Stimulated activated CD8-positive, alpha-beta memory T cell treated with anti-CD3 and anti-CD28 coated beads, Interleukin-15, amount 100 ng/mL, for 4 hours (primary cell): ENCODE data around the gene ABCC5.
"Not testable (repeated sequence)": the region's sequence is repeated elsewhere in the genome, so short reads cannot be mapped to it uniquely, and the experiment has no call there.

ENCODE experiments used
- DNase-seq, 2 donors: peaks; one replicate each; pipeline ENCODE4 v3.0.0-alpha.2; 2020; ENCODE audit warnings: low read depth in 2 of 2

The ABCC5 gene

DNA sequence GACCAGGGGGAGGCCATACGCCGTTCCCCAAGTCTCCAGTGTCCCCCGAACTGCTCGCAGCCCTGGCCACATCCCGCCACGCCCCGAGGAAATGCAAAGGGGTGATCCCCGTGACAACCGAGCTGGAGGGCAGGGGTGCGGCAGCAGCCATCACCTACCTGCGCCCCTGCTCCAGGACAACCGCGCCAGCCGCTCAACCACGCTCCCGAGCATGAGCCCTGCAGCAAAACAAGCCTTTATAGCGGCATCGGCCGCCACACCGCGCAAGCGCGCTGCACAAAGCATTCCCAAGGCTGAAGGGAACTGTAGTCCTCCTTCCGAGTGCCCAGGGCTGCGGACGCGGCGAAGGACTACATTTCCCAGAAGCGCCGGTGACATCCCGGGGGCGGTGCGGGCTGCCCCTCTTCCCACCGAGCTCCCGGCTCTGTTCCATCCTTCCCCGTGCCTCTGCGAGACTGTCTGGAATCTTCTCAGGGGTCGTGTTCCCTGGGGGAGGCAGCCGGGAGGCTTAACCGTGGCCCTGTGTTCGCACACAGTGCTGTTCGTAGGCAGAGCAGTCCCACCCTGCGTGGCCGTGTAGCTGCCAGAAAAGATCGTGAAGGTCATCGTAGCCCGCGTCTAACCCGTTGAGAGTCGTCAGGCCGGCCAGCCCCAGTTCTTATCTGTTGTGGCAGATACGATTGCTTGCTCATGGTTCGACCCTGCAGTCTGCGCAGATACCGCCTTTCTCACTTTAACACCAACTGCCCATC, at the start of gene ABCC5:
ABCC5 (minus strand) TSS at position 213 of the 752 bp plus-strand sequence. CDS start 3,492 bp downstream, outside the sequence.
- peak; percentile 69 for DNase-seq

DNA sequence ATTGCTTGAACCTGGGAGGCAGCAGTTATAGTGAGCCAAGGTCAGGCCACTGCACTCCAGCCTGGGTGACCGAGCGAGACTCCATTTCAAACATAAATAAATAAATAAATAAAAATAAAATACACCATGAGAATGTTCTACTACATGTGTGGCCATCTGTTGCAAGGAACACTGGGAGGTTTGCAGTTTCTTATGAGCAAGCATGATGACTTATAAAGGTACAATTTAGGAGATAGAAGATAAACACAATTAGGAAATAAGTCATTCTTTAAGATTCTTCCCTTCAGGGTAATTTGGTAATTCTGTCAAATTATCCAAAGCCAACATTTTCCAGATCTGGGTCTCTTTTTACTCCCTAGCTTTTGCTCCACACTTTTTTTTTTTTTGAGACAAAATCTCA, 48.5 kb upstream of the ABCC5 start:
- DNase-seq = no peak

- no peak for DNase-seq
Observed at GRCh38 chr3:184062637-184063036, 45.0 kb upstream of the ABCC5 start.

DNA sequence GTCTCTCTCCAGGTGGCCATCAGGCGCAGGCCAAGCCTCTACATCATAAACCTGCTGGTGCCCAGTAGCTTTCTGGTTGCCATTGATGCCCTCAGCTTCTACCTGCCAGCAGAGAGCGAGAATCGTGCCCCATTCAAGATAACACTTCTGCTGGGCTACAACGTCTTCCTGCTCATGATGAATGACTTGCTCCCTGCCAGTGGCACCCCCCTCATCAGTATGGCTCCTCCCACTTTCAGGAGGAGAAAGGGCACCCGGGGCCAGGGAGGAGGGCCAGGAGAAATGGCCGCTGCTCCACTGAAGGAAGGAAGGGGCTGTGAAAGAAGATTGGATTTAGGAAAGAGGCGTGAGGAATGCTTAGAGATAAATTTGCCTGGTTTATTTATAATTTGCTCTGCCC, 41.7 kb upstream of the ABCC5 start:
- no peak for DNase-seq

DNA sequence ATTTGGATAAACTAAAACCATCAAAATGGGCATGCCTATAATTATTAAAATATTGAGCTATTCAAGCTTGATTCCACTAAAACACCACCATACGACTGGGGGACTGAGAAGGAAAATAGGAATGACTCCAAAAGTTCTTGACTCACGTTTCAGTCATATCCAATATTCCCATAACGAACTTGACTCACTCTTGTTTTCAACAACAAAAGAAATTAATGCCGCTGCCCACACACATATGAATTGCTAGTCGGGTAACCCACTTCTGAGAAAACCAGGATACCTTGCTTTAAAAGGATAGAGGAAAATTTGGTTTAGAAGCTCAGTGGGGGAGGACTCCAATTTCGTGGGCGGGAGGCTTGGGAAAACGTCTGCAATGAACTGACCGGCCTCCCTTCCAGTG, 40.3 kb upstream of the ABCC5 start:
- no peak for DNase-seq

DNA sequence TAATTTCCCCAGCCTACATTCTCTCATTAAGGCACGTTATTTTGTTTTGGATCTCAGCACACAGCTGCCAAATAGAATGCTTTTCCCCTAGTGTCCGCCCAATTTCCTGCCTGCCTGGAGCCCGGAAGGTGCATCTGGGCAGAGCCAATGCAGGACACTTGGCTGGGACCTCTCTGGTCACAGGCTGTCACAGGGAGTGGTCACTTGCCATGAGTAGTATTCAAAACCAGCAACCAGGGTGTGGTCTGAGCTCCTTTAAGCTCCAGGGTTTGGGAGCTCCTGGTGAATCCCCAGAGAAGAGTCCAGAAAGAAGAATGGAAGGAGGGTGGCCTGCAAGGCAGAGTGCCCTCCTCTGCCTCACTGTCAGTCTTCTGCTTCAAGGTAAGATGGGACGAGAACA, 35.1 kb upstream of the ABCC5 start, which contains the start of gene HTR3C:
HTR3C (plus strand) TSS at position 281 of the 400 bp plus-strand sequence; CDS start at position 315, 34 bp downstream.
- no peak for DNase-seq

DNA sequence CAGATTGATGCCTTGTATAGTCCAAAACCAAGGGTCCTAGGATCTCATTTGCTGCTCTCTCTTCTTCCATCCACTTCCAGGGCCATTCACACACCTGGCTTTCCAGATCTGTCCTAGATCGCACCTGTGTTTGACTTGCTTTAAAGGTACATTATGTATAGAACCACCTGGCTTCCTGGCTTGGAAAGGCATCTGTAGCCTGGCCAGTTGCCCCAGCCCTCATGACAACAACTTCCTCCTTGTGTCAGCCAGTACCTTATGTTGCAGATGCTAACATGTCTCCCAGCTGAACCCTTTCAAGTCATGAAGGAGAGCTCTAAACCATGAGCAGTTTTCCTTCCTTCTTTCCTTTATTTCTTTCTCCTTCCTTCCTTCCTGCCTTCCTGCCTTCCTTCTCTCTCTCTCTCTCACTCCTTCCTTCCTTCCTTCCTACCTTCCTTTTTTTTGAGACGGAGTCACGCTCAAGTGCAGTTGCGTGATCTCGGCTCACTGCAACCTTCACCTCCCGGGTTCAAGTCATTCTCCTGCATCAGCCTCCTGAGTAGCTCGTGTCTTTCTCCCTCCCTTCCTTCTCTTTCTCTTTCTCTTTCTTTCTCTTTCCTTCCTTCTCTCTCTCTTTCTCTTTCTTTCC, 32.6 kb upstream of the ABCC5 start:
- no peak for DNase-seq

DNA sequence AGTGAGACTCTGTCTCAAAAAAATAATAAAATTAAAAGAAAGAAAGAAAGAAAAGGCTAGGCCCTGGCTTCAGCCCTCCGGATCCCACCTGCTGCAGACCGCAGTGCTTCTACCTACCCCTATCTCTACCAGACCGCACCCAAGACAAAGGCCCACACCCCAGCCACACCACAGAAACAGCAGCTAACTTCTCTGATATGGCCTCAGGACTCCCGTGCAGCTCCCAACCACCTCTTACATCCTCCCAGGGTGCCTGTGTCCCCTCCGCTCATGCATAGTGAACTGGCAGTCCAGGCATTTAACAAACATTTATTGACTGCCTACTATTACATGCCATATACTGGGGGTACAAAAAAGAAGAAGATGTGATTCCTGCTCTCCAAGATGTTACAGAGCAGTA, 28.3 kb upstream of the ABCC5 start:
- no peak for DNase-seq

DNA sequence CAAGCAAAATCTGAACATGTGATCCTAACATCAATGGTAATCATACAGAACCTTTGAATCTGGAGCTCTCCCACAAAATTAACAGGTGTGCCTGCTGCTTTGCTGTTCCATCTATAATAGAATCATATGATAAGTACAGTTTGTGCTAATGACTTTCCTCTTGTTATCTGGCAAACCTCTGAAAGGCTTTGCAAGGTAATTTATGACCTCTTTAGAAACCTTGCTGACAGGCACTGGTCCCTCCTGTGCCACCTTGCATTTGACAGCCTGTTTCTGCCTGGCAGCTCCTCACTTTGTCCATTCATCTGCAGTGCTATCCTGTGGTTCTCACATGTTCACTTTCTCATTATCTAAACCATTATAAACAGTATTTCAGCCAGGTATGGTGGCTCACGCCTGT, 24.9 kb upstream of the ABCC5 start:
- no peak for DNase-seq

DNA sequence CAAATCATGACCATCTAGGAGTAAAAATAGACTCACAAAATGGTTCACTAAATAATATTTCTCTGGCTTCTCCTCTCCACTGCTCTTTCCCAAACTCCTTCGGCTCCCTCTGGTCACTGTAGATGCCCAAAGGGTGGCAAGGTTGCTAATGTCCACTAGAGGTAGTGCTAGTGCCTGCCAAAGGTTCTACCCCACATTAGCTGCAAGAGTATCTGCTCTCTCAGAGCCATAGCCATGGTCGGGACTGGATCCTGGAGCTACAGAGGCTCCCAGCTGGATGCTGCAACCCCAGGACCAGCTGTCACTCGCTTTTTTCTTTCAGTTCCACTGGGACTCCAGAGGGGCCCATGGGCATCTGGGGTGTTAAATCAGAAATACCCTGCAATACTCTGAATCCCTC, 22.3 kb upstream of the ABCC5 start:
- no peak for DNase-seq

- DNase-seq = no peak
Observed at GRCh38 chr3:184039414-184039813, 21.7 kb upstream of the ABCC5 start.

DNA sequence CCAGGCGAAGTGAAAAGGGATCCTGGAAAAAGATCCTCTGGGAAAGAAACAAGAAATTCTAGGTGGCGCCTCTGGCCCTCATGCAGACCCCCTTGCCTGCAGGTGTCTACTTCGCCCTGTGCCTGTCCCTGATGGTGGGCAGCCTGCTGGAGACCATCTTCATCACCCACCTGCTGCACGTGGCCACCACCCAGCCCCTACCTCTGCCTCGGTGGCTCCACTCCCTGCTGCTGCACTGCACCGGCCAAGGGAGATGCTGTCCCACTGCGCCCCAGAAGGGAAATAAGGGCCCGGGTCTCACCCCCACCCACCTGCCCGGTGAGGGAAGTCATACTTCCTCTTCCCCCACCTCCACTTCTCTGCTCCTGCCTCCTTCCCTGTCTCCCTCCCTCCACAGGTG, 20.6 kb upstream of the ABCC5 start:
- not testable (repeated sequence) for DNase-seq

DNA sequence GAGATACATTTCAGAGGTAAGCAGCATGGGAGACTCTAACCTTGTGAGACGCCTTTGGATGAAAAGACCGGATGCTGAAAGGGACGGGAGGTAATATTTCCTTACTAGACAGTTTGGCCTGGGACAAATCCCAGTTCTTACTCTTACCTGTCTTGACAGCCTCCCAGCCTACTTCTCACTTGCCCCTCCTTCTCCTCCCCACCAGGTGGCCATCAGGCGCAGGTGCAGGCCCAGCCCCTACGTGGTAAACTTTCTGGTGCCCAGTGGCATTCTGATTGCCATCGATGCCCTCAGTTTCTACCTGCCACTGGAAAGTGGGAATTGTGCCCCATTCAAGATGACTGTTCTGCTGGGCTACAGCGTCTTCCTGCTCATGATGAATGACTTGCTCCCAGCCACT, 20.1 kb upstream of the ABCC5 start:
- DNase-seq = no peak

DNA sequence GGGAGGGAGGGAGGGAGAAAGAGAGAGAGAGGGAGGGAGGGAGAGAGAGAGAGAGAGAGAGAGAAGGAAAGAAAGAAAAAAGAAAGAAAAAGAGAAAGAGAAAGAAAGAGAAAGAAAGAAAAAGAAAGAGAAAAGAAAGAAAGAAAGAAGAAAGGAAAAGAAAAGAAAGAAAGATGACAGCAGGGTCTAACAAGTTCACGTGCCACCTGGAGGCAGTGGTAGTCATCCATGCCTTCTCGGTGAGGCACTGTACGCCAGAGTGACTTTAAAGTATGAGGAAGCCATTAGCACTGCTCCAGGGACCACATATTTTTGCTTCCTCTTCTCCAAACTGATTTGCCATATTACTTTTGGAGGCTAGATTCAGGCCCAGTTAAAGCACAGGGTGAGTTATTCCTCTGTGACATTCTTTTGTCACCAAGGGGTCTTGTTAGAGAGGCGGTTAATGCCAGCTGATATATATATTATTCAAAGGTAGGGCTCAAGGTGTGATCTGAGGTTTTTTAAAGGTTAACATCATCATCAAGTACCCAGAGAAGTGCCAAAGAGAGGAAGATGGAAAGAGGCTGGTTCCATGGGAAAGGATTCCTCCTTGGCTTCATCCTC, 13.6 kb upstream of the ABCC5 start, which contains the start of gene HTR3D:
HTR3D (plus strand) TSS at position 556 of the 606 bp plus-strand sequence; CDS start at position 556, 0 bp downstream.
- DNase-seq = no peak

DNA sequence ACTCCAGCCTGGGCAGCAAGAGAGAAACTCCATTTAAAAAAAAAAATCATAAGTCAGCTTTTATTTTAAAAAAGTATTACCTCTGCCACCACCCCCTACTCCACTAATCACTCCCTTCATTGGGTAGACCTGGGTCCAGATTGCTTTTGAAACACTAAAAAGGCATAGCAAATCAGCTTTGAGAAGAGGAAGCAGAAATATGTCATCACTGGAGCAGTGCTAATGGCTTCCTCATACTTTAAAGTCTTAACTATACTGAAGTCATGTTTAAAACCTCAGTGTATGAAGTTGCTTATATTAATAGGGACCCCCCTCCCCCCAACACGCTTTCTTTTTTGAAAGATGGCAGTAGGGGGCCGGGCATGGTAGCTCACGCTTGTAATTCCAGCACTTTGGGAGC, 12.9 kb upstream of the ABCC5 start:
- DNase-seq = no peak

GRCh38 chr3:184029443-184029842, 11.8 kb upstream of the ABCC5 start:
- DNase-seq = no peak

DNA sequence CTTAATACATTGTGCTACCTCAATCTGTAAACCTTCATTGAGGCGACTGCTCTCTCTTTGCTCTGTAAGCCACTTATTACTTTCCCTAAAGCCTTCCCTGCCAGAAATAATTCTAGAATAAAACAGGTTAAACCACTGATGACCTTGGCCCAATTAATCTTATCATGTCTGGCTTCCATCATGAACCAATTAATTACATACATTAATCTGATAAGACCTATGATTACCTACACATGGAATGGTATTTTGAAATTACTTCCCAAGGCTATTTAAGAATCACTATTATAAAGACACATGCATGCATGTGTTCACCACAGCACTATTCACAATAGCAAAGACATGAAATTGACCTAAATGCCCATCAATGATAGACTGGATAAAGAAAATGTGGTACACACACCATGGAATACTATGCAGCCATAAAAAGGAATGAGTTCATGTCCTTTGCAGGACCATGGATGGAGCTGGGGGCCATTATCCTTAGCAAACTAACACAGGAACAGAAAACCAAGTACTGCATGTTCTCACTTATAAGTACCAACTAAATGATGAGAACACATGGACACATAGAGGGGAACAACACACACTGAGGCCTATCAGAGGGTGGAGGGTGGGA, 10.7 kb upstream of the ABCC5 start:
- DNase-seq = not testable (repeated sequence)

GRCh38 chr3:184025256-184025655, 7.6 kb upstream of the ABCC5 start:
- not testable (repeated sequence) for DNase-seq

- no peak for DNase-seq
Observed at GRCh38 chr3:184022323-184022722, 4.6 kb upstream of the ABCC5 start.

- no peak for DNase-seq
Observed at GRCh38 chr3:184018424-184018973, 815 bp upstream of the ABCC5 start.

DNA sequence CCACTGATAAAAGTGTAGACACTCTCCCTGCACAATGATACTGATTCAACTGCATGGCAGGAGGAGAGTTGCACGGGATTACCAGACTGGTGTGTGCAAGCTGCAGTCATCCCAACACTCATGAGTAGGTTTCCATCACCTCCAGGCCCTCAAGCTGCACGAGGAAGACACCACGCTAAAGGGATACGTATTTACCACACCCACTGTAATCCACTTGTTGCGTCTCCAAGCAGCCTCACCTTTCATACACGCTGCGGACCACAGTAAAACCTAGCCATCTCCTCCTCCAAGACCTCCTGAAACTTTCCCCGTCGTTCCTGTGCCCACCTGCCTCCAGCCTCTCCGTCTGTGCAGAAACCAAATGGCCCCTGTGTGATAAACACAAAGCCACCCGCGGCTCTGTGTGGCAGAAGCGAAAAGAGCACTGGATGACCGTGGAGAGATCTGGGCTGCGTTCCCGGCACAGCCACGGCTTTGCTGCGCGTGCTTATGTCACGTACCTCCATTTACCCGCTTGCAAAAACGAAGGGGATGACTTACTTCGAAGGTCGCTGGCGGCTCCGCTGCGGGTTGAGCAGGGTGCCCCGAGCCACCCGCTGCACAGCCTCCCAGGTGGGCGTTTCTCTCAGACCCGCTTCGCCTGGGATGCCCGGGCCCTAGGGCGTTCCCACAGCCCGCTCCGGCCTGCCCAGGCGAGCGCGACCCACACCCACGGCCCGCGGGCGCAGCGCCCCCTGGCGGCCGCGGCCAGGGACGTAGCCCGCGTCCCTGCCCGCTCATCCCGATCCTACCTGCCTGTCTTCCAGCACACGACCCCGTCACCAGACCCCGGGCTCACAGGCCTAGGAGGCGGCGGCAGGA, 643 bp downstream of the ABCC5 start:
- DNase-seq = peak in 1 of 2 donors; percentile 20
